Measurements from ENCODE around the gene ARHGAP25.

The ARHGAP25 gene

DNA sequence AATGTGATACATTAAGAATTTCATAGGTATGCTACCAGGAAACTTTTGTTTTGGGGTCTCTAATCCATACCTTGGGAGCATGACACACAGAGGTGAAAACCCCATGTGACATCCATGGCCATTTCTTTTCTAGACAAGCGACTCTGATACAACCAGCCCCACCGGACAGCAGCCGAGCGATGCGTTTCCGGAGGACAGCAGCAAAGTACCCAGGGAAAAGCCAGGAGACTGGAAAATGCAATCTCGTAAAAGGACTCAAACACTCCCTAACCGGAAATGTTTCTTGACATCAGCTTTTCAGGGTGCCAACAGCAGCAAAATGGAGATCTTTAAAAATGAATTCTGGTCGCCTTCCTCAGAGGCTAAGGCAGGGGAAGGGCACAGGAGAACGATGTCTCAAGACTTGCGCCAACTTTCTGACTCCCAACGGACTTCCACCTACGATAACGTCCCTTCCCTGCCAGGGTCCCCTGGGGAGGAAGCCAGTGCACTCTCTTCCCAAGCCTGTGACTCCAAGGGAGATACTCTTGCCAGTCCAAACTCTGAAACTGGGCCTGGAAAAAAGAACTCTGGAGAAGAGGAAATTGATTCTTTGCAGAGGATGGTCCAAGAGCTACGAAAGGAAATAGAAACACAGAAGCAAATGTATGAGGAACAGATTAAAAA lies 87.7 kb downstream of the ARHGAP25 start:
- TF ChIP-seq, protein P1, sequence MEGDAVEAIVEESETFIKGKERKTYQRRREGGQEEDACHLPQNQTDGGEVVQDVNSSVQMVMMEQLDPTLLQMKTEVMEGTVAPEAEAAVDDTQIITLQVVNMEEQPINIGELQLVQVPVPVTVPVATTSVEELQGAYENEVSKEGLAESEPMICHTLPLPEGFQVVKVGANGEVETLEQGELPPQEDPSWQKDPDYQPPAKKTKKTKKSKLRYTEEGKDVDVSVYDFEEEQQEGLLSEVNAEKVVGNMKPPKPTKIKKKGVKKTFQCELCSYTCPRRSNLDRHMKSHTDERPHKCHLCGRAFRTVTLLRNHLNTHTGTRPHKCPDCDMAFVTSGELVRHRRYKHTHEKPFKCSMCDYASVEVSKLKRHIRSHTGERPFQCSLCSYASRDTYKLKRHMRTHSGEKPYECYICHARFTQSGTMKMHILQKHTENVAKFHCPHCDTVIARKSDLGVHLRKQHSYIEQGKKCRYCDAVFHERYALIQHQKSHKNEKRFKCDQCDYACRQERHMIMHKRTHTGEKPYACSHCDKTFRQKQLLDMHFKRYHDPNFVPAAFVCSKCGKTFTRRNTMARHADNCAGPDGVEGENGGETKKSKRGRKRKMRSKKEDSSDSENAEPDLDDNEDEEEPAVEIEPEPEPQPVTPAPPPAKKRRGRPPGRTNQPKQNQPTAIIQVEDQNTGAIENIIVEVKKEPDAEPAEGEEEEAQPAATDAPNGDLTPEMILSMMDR (IDR thresholded peaks at IDR 0.05; ENCODE audit: low read depth, low read length): no peak
- H3K4me3 ChIP-seq (ENCODE audit: low read depth, low read length): no peak overlapping the region

DNA sequence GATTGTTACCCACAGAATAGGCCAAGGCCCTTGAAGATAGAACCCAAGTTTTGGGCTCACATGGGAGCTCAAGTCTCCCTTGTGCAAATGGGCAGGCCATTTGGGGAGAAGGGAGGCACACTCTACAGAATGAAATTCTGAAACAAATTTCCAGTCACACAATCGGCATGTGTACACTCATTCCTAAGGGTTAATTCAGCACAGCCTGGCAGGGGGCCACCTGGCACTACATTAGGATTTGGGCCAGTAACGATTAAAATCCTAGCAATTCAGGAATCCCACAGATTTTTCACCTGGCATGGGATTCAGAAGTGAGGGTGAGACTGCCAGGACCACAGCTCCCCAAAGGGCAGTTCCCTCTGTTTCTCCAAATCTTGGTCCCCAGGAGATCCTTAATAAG lies 90.2 kb downstream of the ARHGAP25 start:
- TF ChIP-seq, protein P1 (IDR thresholded peaks at IDR 0.05; ENCODE audit: low read depth, low read length): no peak

GRCh38 chr2:68825866-68826265 lies 91.3 kb downstream of the ARHGAP25 start:
- TF ChIP-seq, protein P1 (IDR thresholded peaks at IDR 0.05; ENCODE audit: low read depth, low read length): no peak

More for the DNA sequence above, 90.2 kb downstream of the ARHGAP25 start:
- no peak overlapping the region for H3K4me3 ChIP-seq (ENCODE audit: low read depth, low read length)

DNA sequence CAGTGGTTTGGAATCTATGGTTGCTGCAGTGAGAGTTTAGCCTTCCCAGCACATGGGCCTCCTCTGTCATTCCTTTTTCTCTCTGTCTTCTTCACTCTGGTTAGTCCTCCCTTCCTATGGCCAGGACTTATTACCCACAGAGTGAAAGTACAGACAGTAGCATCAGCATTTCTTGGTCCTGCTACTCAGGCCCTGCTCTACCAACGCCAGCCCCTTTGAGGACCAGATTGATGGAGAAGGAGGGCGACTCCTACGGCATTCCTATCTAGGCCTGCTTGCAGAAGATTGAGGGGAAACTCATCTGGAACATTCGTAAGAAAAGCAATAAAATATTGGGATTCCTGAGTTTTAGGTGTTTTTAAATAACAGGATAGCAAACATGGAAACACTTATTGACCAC lies 93.1 kb downstream of the ARHGAP25 start:
- TF ChIP-seq, protein P1 (IDR thresholded peaks at IDR 0.05; ENCODE audit: low read depth, low read length): no peak

More at GRCh38 chr2:68825866-68826265, 91.3 kb downstream of the ARHGAP25 start:
- no peak overlapping the region for H3K4me3 ChIP-seq (ENCODE audit: low read depth, low read length)

DNA sequence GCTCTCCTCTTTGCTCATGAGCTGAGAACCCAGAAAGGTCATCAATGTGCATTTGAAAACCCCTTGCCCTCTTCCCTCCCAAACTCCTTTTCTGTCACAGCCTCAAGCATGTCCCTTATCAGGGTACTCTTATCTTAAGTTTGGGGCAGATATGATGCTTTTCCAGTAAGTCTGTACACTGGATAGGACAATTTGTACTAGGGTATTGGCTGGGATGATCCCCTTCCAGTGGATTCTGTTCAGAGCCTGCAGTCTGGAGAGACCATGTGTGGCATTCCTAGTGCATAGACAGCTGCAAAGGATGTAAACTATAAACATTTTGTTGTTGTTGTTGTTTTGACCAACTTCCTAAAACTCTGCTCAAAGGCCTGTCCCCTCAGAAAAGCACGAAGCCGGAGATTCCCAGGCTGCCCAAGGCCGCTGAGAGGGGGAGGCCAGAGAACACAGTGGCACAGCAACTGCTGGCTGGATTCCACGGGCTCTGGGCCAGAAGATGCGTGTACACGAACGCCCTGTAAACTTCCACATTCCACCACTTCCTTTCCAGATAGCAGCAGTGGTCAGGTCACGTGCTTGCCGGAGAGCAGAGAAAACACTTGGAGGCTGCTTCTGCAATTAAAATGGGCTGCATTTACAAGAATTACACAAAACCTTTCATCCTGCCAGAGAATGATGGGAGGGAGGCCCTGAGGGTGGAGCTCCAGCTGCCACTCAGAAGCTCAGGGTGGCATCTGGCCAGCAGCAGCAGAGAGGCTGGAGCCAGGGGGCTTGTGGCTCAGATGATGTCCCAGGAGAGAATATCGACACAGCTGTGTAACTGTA lies 94.5 kb downstream of the ARHGAP25 start:
- H3K4me3 ChIP-seq (ENCODE audit: low read depth, low read length): no peak overlapping the region
- TF ChIP-seq, protein P1 (IDR thresholded peaks at IDR 0.05; ENCODE audit: low read depth, low read length): no peak

More for the DNA sequence above, 93.1 kb downstream of the ARHGAP25 start:
- H3K4me3 ChIP-seq (ENCODE audit: low read depth, low read length): no peak overlapping the region

- no peak overlapping the region for H3K4me3 ChIP-seq (ENCODE audit: low read depth, low read length)
- TF ChIP-seq, protein P1 (IDR thresholded peaks at IDR 0.05; ENCODE audit: low read depth, low read length): no peak
These were observed 95.1 kb downstream of the ARHGAP25 start for GRCh38 chr2:68829749-68830148.

DNA sequence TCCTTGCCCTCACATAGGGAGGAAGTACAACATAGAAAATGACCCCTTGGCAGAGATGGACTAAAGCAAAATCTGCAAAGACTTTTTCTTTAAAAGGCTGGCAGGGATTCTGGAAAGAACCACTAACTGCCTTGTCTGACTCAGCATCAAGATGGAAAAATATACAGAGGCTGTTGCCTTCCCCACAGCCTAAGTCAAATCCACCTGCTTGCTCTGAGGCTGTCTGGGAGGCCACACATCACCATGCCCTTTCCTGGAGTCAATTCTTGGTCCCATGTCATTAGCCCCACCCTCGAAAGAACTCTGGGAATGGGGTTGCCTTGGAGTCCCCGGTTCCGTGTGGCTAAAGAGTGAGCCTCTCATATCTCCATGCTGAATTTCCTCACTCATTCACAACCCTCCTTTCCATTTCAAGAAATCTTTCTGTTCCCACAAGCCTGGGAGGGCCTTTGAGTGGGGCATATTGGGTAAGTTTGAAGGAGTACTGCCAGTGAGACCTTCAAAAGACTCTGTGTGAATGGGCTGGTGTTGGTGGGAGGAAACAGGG lies 97.1 kb downstream of the ARHGAP25 start:
- TF ChIP-seq, protein P1 (IDR thresholded peaks at IDR 0.05; ENCODE audit: low read depth, low read length): no peak

More for the DNA sequence above, 97.1 kb downstream of the ARHGAP25 start:
- no peak overlapping the region for H3K4me3 ChIP-seq (ENCODE audit: low read depth, low read length)
